Hepatocyte (in vitro differentiated cells): ENCODE measurements around the gene CCDC88C. TPM values are rescaled to one million over a fixed set of nuclear protein-coding genes. Genes with fewer than 3 reads are reported as not detected.

ENCODE experiments used
- DNase-seq: peaks from one replicate; pipeline ENCODE4 v3.0.0-alpha.2; 2016; ENCODE audit warnings: low spot score
- H2AFZ ChIP-seq: fragments of 200-600 bp; sonication (generic); 2 replicates; pipeline ENCODE4 v1.6.0; 2016; ENCODE audit warnings: antibody characterized with exemption, mild to moderate bottlenecking
- H3K27ac ChIP-seq: fragments of 200-600 bp; sonication (generic); 2 replicates; pipeline ENCODE4 v1.5.1; 2016; ENCODE audit warnings: mild to moderate bottlenecking
- H3K27me3 ChIP-seq: fragments of 200-600 bp; sonication (generic); 2 replicates; pipeline ENCODE4 v1.6.1; 2016
- H3K36me3 ChIP-seq: fragments of 200-600 bp; sonication (generic); replicated peaks from 2 replicates; pipeline ENCODE4 v1.5.1; 2016; ENCODE audit warnings: low read depth; ENCODE audit not compliant: insufficient read depth
- H3K4me1 ChIP-seq: fragments of 200-600 bp; sonication (generic); 2 replicates; pipeline ENCODE4 v1.5.1; 2016; ENCODE audit warnings: mild to moderate bottlenecking, moderate library complexity; ENCODE audit not compliant: insufficient read depth
- H3K4me2 ChIP-seq: fragments of 200-600 bp; sonication (generic); 2 replicates; pipeline ENCODE4 v1.6.0; 2016
- H3K4me3 ChIP-seq: fragments of 200-600 bp; sonication (generic); 2 replicates; pipeline ENCODE4 v1.5.1; 2016; ENCODE audit warnings: mild to moderate bottlenecking
- H3K79me2 ChIP-seq: fragments of 200-600 bp; sonication (generic); 2 replicates; pipeline ENCODE4 v1.6.0; 2017; ENCODE audit warnings: mild to moderate bottlenecking
- H3K9me2 ChIP-seq: fragments of 200-600 bp; sonication (generic); replicated peaks from 2 replicates; pipeline ENCODE4 v1.6.0; 2017; ENCODE audit warnings: mild to moderate bottlenecking; ENCODE audit not compliant: insufficient read depth
- H3K9me3 ChIP-seq: fragments of 200-600 bp; sonication (generic); 2 replicates; pipeline ENCODE4 v1.5.1; 2016; ENCODE audit warnings: low read depth, mild to moderate bottlenecking
- H4K20me1 ChIP-seq: fragments of 200-600 bp; sonication (generic); 2 replicates; pipeline ENCODE4 v1.6.0; 2016; ENCODE audit warnings: mild to moderate bottlenecking; ENCODE audit not compliant: insufficient read depth, poor library complexity, severe bottlenecking
- EZH2 ChIP-seq: fragments of 200-600 bp; sonication (generic); IDR thresholded peaks from 2 replicates; pipeline ENCODE4 v1.6.1; 2016; ENCODE audit warnings: antibody characterized with exemption, mild to moderate bottlenecking, borderline replicate concordance
- EZH2phosphoT487 ChIP-seq: fragments of 200-600 bp; sonication (generic); IDR thresholded peaks from one replicate; pipeline ENCODE4 v1.6.1; 2018; ENCODE audit warnings: antibody characterized with exemption, mild to moderate bottlenecking, low read depth, moderate library complexity; ENCODE audit not compliant: unreplicated experiment, severe bottlenecking
- WGBS: methylation state at CpG from one replicate; pipeline ENCODE4 v1.1.6; 2016; ENCODE audit warnings: low lambda C conversion rate; ENCODE audit errors: missing lambda C conversion rate; 5-methylcytosine and 5-hydroxymethylcytosine counted together
- polyA plus RNA-seq: library from polyadenylated mRNA; unstranded; fragments of >200 nt; fragmentation: Nextera tagmentation; extraction: Ambion mirVana; gene quantifications from 2 replicates; pipeline ENCODE4 v1.2.1, GENCODE V29; 2016
- total RNA-seq: library from RNA; depleted of rRNA; stranded (reverse); fragments of >200 nt; gene quantifications from 2 replicates; pipeline ENCODE4 v1.2.3, GENCODE V29; 2014
- TF ChIP-seq, protein P1 (sequence below): fragments of 200-600 bp; sonication (generic); IDR thresholded peaks from 2 replicates; pipeline ENCODE4 v1.5.1; 2016; ENCODE audit warnings: antibody characterized with exemption, mild to moderate bottlenecking; ENCODE audit not compliant: poor library complexity

CCDC88C gene
- total and polyA plus RNA-seq, 2 experiments from 2014 or later = 5.9 to 11.3 TPM

DNA sequence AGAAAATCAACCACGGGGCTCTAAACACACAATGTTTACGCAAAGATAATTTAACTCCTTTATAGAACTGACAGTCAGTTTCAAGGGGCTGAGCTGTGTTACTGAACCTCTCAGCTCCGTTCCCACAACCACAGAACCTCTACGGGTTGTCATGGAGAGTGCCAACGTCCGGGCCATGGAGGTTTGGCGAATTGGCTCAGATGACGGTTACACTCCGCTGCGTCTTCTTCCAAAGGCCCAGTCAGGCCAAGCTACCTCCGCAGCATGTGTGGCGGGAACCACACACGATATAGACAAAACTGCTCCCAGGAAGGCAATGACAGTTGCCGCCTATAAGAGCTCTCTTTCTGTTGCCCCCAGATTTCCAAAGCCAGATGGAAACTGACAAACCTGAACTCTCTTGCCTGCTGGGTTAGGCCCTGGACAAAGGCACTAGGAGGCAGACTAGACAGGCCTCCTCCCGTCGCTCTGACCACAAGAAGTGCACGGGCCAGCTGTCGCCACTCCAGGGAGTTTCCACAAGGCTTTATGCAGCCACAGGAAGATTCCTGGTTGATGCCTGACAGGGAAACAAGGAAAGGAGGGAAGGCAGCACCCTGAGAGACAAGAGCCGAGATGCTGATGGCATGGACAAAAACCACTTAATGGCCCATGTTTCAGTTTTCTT is 30.3 kb downstream of the CCDC88C start:
- no peaks in the 10 kb centered on the region for H3K9me3 ChIP-seq
- 80% methylated on average over 19 of the region's 19 CpGs for WGBS
- TF ChIP-seq EZH2 = no peak
- no peak for TF ChIP-seq EZH2phosphoT487
- TF ChIP-seq, protein P1, sequence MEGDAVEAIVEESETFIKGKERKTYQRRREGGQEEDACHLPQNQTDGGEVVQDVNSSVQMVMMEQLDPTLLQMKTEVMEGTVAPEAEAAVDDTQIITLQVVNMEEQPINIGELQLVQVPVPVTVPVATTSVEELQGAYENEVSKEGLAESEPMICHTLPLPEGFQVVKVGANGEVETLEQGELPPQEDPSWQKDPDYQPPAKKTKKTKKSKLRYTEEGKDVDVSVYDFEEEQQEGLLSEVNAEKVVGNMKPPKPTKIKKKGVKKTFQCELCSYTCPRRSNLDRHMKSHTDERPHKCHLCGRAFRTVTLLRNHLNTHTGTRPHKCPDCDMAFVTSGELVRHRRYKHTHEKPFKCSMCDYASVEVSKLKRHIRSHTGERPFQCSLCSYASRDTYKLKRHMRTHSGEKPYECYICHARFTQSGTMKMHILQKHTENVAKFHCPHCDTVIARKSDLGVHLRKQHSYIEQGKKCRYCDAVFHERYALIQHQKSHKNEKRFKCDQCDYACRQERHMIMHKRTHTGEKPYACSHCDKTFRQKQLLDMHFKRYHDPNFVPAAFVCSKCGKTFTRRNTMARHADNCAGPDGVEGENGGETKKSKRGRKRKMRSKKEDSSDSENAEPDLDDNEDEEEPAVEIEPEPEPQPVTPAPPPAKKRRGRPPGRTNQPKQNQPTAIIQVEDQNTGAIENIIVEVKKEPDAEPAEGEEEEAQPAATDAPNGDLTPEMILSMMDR = no peak
- DNase-seq = no peak
- peaks cover 7% of the 10 kb centered on the region for H3K4me1 ChIP-seq
- H3K9me2 ChIP-seq = no peaks in the 10 kb centered on the region
- H3K79me2 ChIP-seq = peaks cover 30% of the 10 kb centered on the region
- no peaks in the 10 kb centered on the region for H3K36me3 ChIP-seq
- H3K4me2 ChIP-seq = no peak overlapping the region
- H3K27me3 ChIP-seq = no peaks in the 10 kb centered on the region
- no peak overlapping the region for H3K4me3 ChIP-seq
- no peak overlapping the region for H3K27ac ChIP-seq
- H2AFZ ChIP-seq = no peak overlapping the region
- no peaks in the 10 kb centered on the region for H4K20me1 ChIP-seq

DNA sequence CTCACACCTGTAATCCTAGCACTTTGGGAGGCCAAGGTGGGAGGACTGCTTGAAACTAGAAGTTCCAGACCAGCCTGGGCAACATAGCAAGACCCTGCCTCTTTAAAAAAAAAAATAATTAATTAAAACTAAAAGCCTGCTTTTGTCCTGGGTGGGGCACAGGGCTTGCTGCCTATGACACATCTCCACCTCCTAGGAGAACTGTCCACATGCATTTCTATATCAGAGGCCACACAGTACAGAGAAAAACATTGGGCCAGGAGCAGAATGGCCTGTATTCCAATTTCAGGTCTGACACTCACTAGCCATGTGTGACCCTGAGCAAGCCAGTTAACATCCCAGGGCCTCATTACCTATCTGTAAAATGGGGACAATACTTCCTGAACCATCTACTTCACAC is 31.9 kb downstream of the CCDC88C start:
- Histone ChIP-seq H2AFZ (no peak overlapping the region), H3K9me3 (no peaks in the 10 kb centered on the region), H3K36me3 (no peaks in the 10 kb centered on the region), H3K9me2 (no peaks in the 10 kb centered on the region), H3K4me3 (no peak overlapping the region), H3K27ac (no peak overlapping the region), H3K4me2 (no peak overlapping the region), H4K20me1 (no peaks in the 10 kb centered on the region), H3K79me2 (peaks cover 30% of the 10 kb centered on the region), H3K27me3 (no peaks in the 10 kb centered on the region), H3K4me1 (peaks cover 8% of the 10 kb centered on the region)
- TF ChIP-seq, protein P1 = no peak
- TF ChIP-seq EZH2phosphoT487 (no peak), EZH2 (no peak)
- no peak for DNase-seq

DNA sequence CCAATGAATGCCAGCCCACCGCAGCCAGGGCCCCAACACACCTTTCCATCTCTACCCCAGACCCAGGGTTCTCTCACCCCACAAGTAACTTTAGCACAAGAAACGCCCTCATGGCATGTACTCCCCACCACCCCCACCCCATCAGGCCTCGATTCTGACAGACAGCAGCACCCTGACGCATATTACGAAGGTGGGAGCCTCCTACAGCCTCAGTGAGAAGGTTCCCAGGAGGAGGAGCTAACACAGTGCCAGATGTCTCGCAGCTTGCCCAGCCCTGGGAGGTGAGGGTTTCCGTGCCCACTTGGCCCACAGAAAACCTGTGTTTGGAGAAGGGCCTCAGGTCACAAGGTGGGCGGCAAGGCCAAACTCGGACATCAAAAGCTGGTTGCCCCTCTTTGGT is 32.4 kb downstream of the CCDC88C start:
- no peaks in the 10 kb centered on the region for H3K9me2 ChIP-seq
- no peak overlapping the region for H3K27ac ChIP-seq
- DNase-seq = no peak
- no peak overlapping the region for H3K4me3 ChIP-seq
- no peaks in the 10 kb centered on the region for H3K9me3 ChIP-seq
- H3K36me3 ChIP-seq = no peaks in the 10 kb centered on the region
- peaks cover 13% of the 10 kb centered on the region for H3K4me1 ChIP-seq
- H2AFZ ChIP-seq = no peak overlapping the region
- H3K27me3 ChIP-seq = no peaks in the 10 kb centered on the region
- H3K79me2 ChIP-seq = peaks cover 30% of the 10 kb centered on the region
- WGBS = 94% methylated on average over 9 of the region's 9 CpGs
- TF ChIP-seq EZH2 (no peak), EZH2phosphoT487 (no peak)
- TF ChIP-seq, protein P1 = no peak
- no peaks in the 10 kb centered on the region for H4K20me1 ChIP-seq
- no peak overlapping the region for H3K4me2 ChIP-seq

DNA sequence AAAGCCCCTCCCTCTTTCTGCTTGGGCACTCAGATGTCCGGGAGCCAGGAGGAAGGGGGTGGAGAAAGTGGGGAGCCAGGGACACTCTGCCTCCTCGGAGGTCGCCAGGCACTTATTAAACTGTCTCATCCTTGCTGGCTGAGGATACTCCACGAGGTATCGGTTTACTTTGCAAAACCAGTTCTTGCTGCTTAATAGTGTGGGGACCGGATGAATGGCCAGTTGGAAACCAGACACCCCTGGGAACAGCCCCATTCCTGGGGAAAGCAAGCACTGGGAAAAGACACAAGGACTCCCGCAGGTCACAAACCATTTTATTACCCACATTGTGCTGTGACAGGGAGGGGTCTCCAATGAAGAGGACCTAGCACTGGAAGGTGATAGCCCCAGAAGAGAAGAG is 34.2 kb downstream of the CCDC88C start:
- Histone ChIP-seq H3K36me3 (no peaks in the 10 kb centered on the region), H3K27me3 (no peaks in the 10 kb centered on the region), H3K9me2 (no peaks in the 10 kb centered on the region), H4K20me1 (no peaks in the 10 kb centered on the region), H3K4me2 (no peak overlapping the region), H2AFZ (no peak overlapping the region), H3K9me3 (no peaks in the 10 kb centered on the region), H3K79me2 (peaks cover 23% of the 10 kb centered on the region), H3K4me3 (no peak overlapping the region), H3K4me1 (peaks cover 30% of the 10 kb centered on the region), H3K27ac (no peak overlapping the region)
- WGBS = 36% methylated on average over 7 of the region's 7 CpGs
- no peak for DNase-seq
- TF ChIP-seq EZH2phosphoT487 (no peak), EZH2 (no peak)
- TF ChIP-seq, protein P1 = no peak
